SK-N-SH (cell line): Measurements from ENCODE around the gene VIPR2. TPM values are rescaled to one million over a fixed set of nuclear protein-coding genes. Genes with fewer than 3 reads are reported as not detected.

ENCODE experiments used
- CTCF ChIA-PET: fragments of 300-600, 350-600 bp; formaldehyde crosslinking; extraction: SDS; loops from one replicate; lab custom pipeline; 2021; lab: Yijun Ruan, JAX
- POLR2A ChIA-PET: fragments of 350-600 bp; sonication (Branson Sonifier 250); formaldehyde crosslinking; extraction: SDS; loops from one replicate; lab custom pipeline; 2020; ENCODE audit warnings: antibody characterized with exemption, inconsistent platforms; lab: Yijun Ruan, JAX
- DNase-seq: peaks from one replicate; pipeline ENCODE4 v3.0.0; 2012
- H2AFZ ChIP-seq: fragments of 200-600 bp; sonication (generic); 2 replicates; pipeline ENCODE4 v1.8.1; 2016; ENCODE audit warnings: antibody characterized with exemption, mild to moderate bottlenecking, low read depth
- H3F3A ChIP-seq: fragments of 200-600 bp; sonication (generic); replicated peaks from 2 replicates; pipeline ENCODE3; 2016; ENCODE audit warnings: antibody characterized with exemption, mild to moderate bottlenecking; ENCODE audit not compliant: insufficient read depth
- H3K27ac ChIP-seq, 2 experiments: fragments of 200-500 bp in 1 of 2; fragments of 200-600 bp in 1 of 2; sonication (Bioruptor generic) in 1 of 2; sonication (generic), shearing (Covaris generic) in 1 of 2; 2 replicates each; pipeline versions ENCODE4 v1.5.1 to v1.6.1; 2014 to 2016; ENCODE audit warnings: low read depth in 2 of 2, inconsistent platforms in 1 of 2, low read length in 1 of 2, mild to moderate bottlenecking in 1 of 2, mixed read lengths in 1 of 2
- H3K27me3 ChIP-seq: fragments of 200-600 bp; sonication (generic), shearing (Covaris generic); 2 replicates; pipeline ENCODE4 v1.6.1; 2016; ENCODE audit warnings: mixed run types; ENCODE audit not compliant: insufficient read depth
- H3K36me3 ChIP-seq, 2 experiments: fragments of 200-500 bp in 1 of 2; fragments of 200-600 bp in 1 of 2; sonication (Bioruptor generic) in 1 of 2; sonication (generic) in 1 of 2; replicated peaks in 1 of 2; 2 replicates each; pipeline versions ENCODE3 to v1.5.1; 2014 to 2016; ENCODE audit warnings: low read length in 1 of 2, mild to moderate bottlenecking in 1 of 2; ENCODE audit not compliant: insufficient read depth in 2 of 2, control insufficient read depth in 1 of 2
- H3K4me1 ChIP-seq, 2 experiments: fragments of 200-500 bp in 1 of 2; fragments of 200-600 bp in 1 of 2; sonication (Bioruptor generic) in 1 of 2; sonication (generic), shearing (Covaris generic) in 1 of 2; 2 replicates each; pipeline versions ENCODE4 v1.5.1 to v1.6.1; 2014 to 2016; ENCODE audit warnings: low read depth in 1 of 2, low read length in 1 of 2, mixed run types in 1 of 2; ENCODE audit not compliant: insufficient read depth in 2 of 2, control insufficient read depth in 1 of 2
- H3K4me2 ChIP-seq: fragments of 200-600 bp; sonication (generic), shearing (Covaris generic); 2 replicates; pipeline ENCODE4 v1.6.1; 2017; ENCODE audit warnings: mixed run types
- H3K4me3 ChIP-seq, 2 experiments: fragments of 200-500 bp in 1 of 2; fragments of 200-600 bp in 1 of 2; sonication (Bioruptor generic) in 1 of 2; sonication (generic), shearing (Covaris generic) in 1 of 2; 2 replicates each; pipeline versions ENCODE4 v1.5.1 to v1.8.1; 2014 to 2016; ENCODE audit warnings: low read depth in 2 of 2, inconsistent platforms in 1 of 2, low read length in 1 of 2, mild to moderate bottlenecking in 1 of 2, mixed read lengths in 1 of 2, moderate library complexity in 1 of 2
- H3K79me2 ChIP-seq: fragments of 200-600 bp; sonication (generic); 2 replicates; pipeline ENCODE4 v1.8.1; 2017; ENCODE audit warnings: mild to moderate bottlenecking; ENCODE audit not compliant: insufficient read depth
- H3K9ac ChIP-seq: fragments of 200-600 bp; sonication (generic); 2 replicates; pipeline ENCODE4 v1.6.1; 2017; ENCODE audit warnings: mixed run types
- H3K9me2 ChIP-seq: fragments of 200-600 bp; sonication (generic); 2 replicates; pipeline ENCODE4 v1.6.1; 2017; ENCODE audit warnings: mixed run types
- H3K9me3 ChIP-seq: fragments of 200-600 bp; sonication (generic); 2 replicates; pipeline ENCODE4 v1.6.1; 2017; ENCODE audit warnings: mixed run types, mild to moderate bottlenecking, moderate library complexity
- H4K20me1 ChIP-seq: fragments of 200-600 bp; sonication (generic); 2 replicates; pipeline ENCODE4 v1.6.1; 2017; ENCODE audit warnings: mild to moderate bottlenecking, mixed run types; ENCODE audit not compliant: insufficient read depth
- CTCF ChIP-seq: fragments of 200-600 bp; sonication (generic); IDR thresholded peaks from 2 replicates; pipeline ENCODE4 v1.6.1; 2017; ENCODE audit warnings: antibody characterized with exemption, mild to moderate bottlenecking, moderate library complexity
- ELF1 ChIP-seq: IDR thresholded peaks from 2 replicates; pipeline ENCODE4 v1.4.0; 2012
- EP300 ChIP-seq, 2 experiments: IDR thresholded peaks; 2 replicates each; pipeline versions ENCODE4 v1.4.0 to v1.6.1; 2012; ENCODE audit warnings: borderline replicate concordance in 1 of 2, low read depth in 1 of 2, low read length in 1 of 2
- FOSL2 ChIP-seq: IDR thresholded peaks from 2 replicates; pipeline ENCODE4 v1.4.0; 2012; ENCODE audit warnings: low read depth, mild to moderate bottlenecking, moderate library complexity, borderline replicate concordance
- FOXM1 ChIP-seq: IDR thresholded peaks from 2 replicates; pipeline ENCODE4 v1.4.0; 2012; ENCODE audit warnings: low read depth, mild to moderate bottlenecking
- GABPA ChIP-seq: IDR thresholded peaks from 2 replicates; pipeline ENCODE4 v1.4.0; 2012; ENCODE audit warnings: low read depth, mild to moderate bottlenecking
- GATA2 ChIP-seq: sonication (generic); formaldehyde crosslinking; IDR thresholded peaks from 2 replicates; pipeline ENCODE4 v1.5.0; 2020; ENCODE audit warnings: mild to moderate bottlenecking, missing genetic modification reagents
- JUND ChIP-seq: IDR thresholded peaks from 2 replicates; pipeline ENCODE4 v1.4.0; 2012
- MXI1 ChIP-seq: IDR thresholded peaks from 2 replicates; pipeline ENCODE4 v1.6.1; 2012; ENCODE audit warnings: mild to moderate bottlenecking, low read depth, low read length, improper control_type of control experiment
- NFIC ChIP-seq: IDR thresholded peaks from 2 replicates; pipeline ENCODE4 v1.4.0; 2012; ENCODE audit warnings: borderline replicate concordance
- RAD21 ChIP-seq: IDR thresholded peaks from 2 replicates; pipeline ENCODE4 v1.6.1; 2012; ENCODE audit warnings: mild to moderate bottlenecking, low read length
- REST ChIP-seq: IDR thresholded peaks from 2 replicates; pipeline ENCODE4 v1.6.1; 2012; ENCODE audit warnings: mild to moderate bottlenecking, low read depth, low read length, moderate library complexity
- RXRA ChIP-seq: IDR thresholded peaks from 2 replicates; pipeline ENCODE4 v1.4.0; 2012; ENCODE audit warnings: low read depth, mild to moderate bottlenecking, borderline replicate concordance
- SIN3A ChIP-seq: IDR thresholded peaks from 2 replicates; pipeline ENCODE4 v1.6.1; 2012; ENCODE audit warnings: low read depth, mild to moderate bottlenecking, low read length, moderate library complexity, borderline replicate concordance
- YY1 ChIP-seq: IDR thresholded peaks from 2 replicates; pipeline ENCODE4 v1.4.0; 2012; ENCODE audit warnings: low read depth, mild to moderate bottlenecking
- WGBS: methylation state at CpG from one replicate; pipeline ENCODE4 v1.1.6; 2017; ENCODE audit warnings: low lambda C conversion rate; 5-methylcytosine and 5-hydroxymethylcytosine counted together
- polyA plus RNA-seq, 3 experiments: library from polyadenylated mRNA; depleted of rRNA; stranded (reverse); fragments of >200 nt; gene quantifications; 2 replicates each; pipeline ENCODE4 v1.2.3, GENCODE V29; 2012
- TF ChIP-seq, protein P1 (sequence below): fragments of 150-350 bp; IDR thresholded peaks from 2 replicates; pipeline ENCODE4 v1.6.1; 2017; ENCODE audit warnings: antibody characterized with exemption, low read length, low read depth, borderline replicate concordance
- TF ChIP-seq, protein P2 (sequence below): IDR thresholded peaks from 2 replicates; pipeline ENCODE4; 2012

Gene VIPR2
- polyA plus RNA-seq, 1 of the 3 experiments (the other 2 are of a cell fraction), result not detected

GRCh38 chr7:159047536-159047935, 97.1 kb downstream of the VIPR2 start:
- H3K9ac ChIP-seq, result no peak overlapping the region
- H3F3A ChIP-seq, result no peaks in the 10 kb centered on the region
- H3K36me3 ChIP-seq, result no peaks in the 10 kb centered on the region
- peaks cover 8% of the 10 kb centered on the region for H3K9me3 ChIP-seq
- H3K27me3 ChIP-seq, result no peaks in the 10 kb centered on the region
- H4K20me1 ChIP-seq, result no peaks in the 10 kb centered on the region
- TF ChIP-seq FOXM1 (no peak), CTCF (no peak), SIN3A (no peak), GATA2 (no peak), NFIC (no peak), YY1 (no peak), REST (no peak), JUND (no peak), FOSL2 (no peak)
- TF ChIP-seq, protein P1, sequence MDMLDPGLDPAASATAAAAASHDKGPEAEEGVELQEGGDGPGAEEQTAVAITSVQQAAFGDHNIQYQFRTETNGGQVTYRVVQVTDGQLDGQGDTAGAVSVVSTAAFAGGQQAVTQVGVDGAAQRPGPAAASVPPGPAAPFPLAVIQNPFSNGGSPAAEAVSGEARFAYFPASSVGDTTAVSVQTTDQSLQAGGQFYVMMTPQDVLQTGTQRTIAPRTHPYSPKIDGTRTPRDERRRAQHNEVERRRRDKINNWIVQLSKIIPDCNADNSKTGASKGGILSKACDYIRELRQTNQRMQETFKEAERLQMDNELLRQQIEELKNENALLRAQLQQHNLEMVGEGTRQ, result no peak
- POLR2A ChIA-PET, result no interaction called here
- 50% methylated on average over 2 of the region's 2 CpGs for WGBS
- no peak overlapping the region for H3K4me2 ChIP-seq
- no peak overlapping the region for H3K4me3 ChIP-seq
- no peak overlapping the region for H2AFZ ChIP-seq
- H3K4me1 ChIP-seq, result no peaks in the 10 kb centered on the region
- H3K27ac ChIP-seq, result no peak overlapping the region
- H3K9me2 ChIP-seq, result no peaks in the 10 kb centered on the region
- CTCF ChIA-PET, result interaction anchor here (1.1 to 2.6 kb wide), 2 partner anchors 9 to 16 kb away, joined by 3 to 13 read pairs; no protein-coding TSS in a partner anchor
- H3K79me2 ChIP-seq, result no peaks in the 10 kb centered on the region
- DNase-seq, result no peak

- POLR2A ChIA-PET, result no interaction called here
- TF ChIP-seq GABPA, result no peak
- TF ChIP-seq ELF1, result no peak
- TF ChIP-seq CTCF, result no peak
- TF ChIP-seq EP300 (IDR thresholded peaks at IDR 0.05; ENCODE audit: borderline replicate concordance in 1 of 2, low read depth in 1 of 2, low read length in 1 of 2), result no peak
- no peak for TF ChIP-seq RAD21
- no peak for TF ChIP-seq SIN3A
- no peak for TF ChIP-seq MXI1
- TF ChIP-seq, protein P1, result no peak
- no peak for TF ChIP-seq FOSL2
- TF ChIP-seq RXRA, result no peak
- TF ChIP-seq YY1, result no peak
- TF ChIP-seq, protein P2, sequence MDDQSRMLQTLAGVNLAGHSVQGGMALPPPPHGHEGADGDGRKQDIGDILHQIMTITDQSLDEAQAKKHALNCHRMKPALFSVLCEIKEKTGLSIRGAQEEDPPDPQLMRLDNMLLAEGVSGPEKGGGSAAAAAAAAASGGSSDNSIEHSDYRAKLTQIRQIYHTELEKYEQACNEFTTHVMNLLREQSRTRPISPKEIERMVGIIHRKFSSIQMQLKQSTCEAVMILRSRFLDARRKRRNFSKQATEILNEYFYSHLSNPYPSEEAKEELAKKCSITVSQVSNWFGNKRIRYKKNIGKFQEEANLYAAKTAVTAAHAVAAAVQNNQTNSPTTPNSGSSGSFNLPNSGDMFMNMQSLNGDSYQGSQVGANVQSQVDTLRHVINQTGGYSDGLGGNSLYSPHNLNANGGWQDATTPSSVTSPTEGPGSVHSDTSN, result no peak
Observed at GRCh38 chr7:159046300-159046699, 98.4 kb downstream of the VIPR2 start.

More at GRCh38 chr7:159046300-159046699, 98.4 kb downstream of the VIPR2 start:
- H3K4me1 ChIP-seq, result no peaks in the 10 kb centered on the region
- no peaks in the 10 kb centered on the region for H3K36me3 ChIP-seq
- DNase-seq, result no peak
- H2AFZ ChIP-seq, result no peak overlapping the region
- H3K27ac ChIP-seq, result no peak overlapping the region
- no peak overlapping the region for H3K4me2 ChIP-seq
- no peak overlapping the region for H3K9ac ChIP-seq
- CTCF ChIA-PET, result interaction anchor here (1.0 to 1.9 kb wide), 3 partner anchors 11 to 15 kb away, joined by 3 to 6 read pairs (median 4); no protein-coding TSS in a partner anchor
- no peaks in the 10 kb centered on the region for H3K9me2 ChIP-seq
- 46% methylated on average over 6 of the region's 6 CpGs for WGBS
- H3K79me2 ChIP-seq, result no peaks in the 10 kb centered on the region
- no peaks in the 10 kb centered on the region for H3F3A ChIP-seq
- peaks cover 7% of the 10 kb centered on the region for H3K9me3 ChIP-seq
- no peaks in the 10 kb centered on the region for H3K27me3 ChIP-seq
- no peak overlapping the region; a peak in 1 of 4 replicates for H3K4me3 ChIP-seq
- no peaks in the 10 kb centered on the region for H4K20me1 ChIP-seq
